ENCODE measurements around the gene PCNX2. TPM values are rescaled to one million over a fixed set of nuclear protein-coding genes. Genes with fewer than 3 reads are reported as not detected.

PCNX2 gene
- total RNA-seq, 4 donors from 2014 or later, result 4.3 to 19.5 (median 9.0) TPM

GRCh38 chr1:233079574-233079973 lies 216.0 kb downstream of the PCNX2 start:
- no peaks in the 10 kb centered on the region for H3K27me3 ChIP-seq
- TF ChIP-seq CTCF (IDR thresholded peaks at IDR 0.05) (no peak), POLR2A (IDR thresholded peaks at IDR 0.05) (no peak)
- H3K4me3 ChIP-seq, result no peak overlapping the region
- no peak for DNase-seq
- peaks cover 0 to 28% (median 13%) of the 10 kb centered on the region in 3 donors for H3K4me1 ChIP-seq
- WGBS, 2 donors, result 88 to 90% methylated on average over 4 of the region's 4 CpGs
- H3K9me3 ChIP-seq, result no peaks in the 10 kb centered on the region
- intact Hi-C loops (cut with DNase I), result no loop called here
- H3K27ac ChIP-seq, result no peak overlapping the region
- H3K36me3 ChIP-seq, result no peaks in the 10 kb centered on the region

- peaks cover 0 to 28% (median 13%) of the 10 kb centered on the region in 3 donors for H3K4me1 ChIP-seq
- WGBS, 2 donors, result 85 to 89% methylated on average over 6 of the region's 6 CpGs
- TF ChIP-seq POLR2A (IDR thresholded peaks at IDR 0.05), result no peak
- TF ChIP-seq CTCF (IDR thresholded peaks at IDR 0.05), result no peak
- H3K4me3 ChIP-seq, result no peak overlapping the region
- H3K27ac ChIP-seq, result no peak overlapping the region
- H3K9me3 ChIP-seq, result peaks cover 0 to 4% (median 0%) of the 10 kb centered on the region in 3 donors
- H3K27me3 ChIP-seq, result no peaks in the 10 kb centered on the region
- intact Hi-C loops (cut with DNase I), result no loop called here
- H3K36me3 ChIP-seq, result no peaks in the 10 kb centered on the region
- DNase-seq, result no peak
Observed at GRCh38 chr1:233078396-233078795, 217.1 kb downstream of the PCNX2 start.

- H3K27me3 ChIP-seq, result no peaks in the 10 kb centered on the region
- no peaks in the 10 kb centered on the region for H3K36me3 ChIP-seq
- H3K4me1 ChIP-seq, result peaks cover 0 to 8% (median 0%) of the 10 kb centered on the region in 3 donors
- intact Hi-C loops (cut with DNase I), result no loop called here
- H3K9me3 ChIP-seq, result peaks cover 0 to 6% (median 0%) of the 10 kb centered on the region in 3 donors
- TF ChIP-seq CTCF (IDR thresholded peaks at IDR 0.05) (no peak), POLR2A (IDR thresholded peaks at IDR 0.05) (no peak)
- H3K27ac ChIP-seq, result no peak overlapping the region
- no peak overlapping the region for H3K4me3 ChIP-seq
- DNase-seq, result no peak
- WGBS, 2 donors, result 86 to 87% methylated on average over 1 of the region's 1 CpG
Observed at GRCh38 chr1:233075915-233076295, 219.6 kb downstream of the PCNX2 start.

GRCh38 chr1:233066087-233066486 lies 229.4 kb downstream of the PCNX2 start:
- TF ChIP-seq POLR2A (IDR thresholded peaks at IDR 0.05) (no peak), CTCF (IDR thresholded peaks at IDR 0.05) (no peak)
- Histone ChIP-seq H3K36me3 (no peaks in the 10 kb centered on the region), H3K27me3 (no peaks in the 10 kb centered on the region), H3K4me3 (no peak overlapping the region), H3K4me1 (peaks cover 0 to under 1% (median 0%) of the 10 kb centered on the region in 3 donors), H3K9me3 (no peaks in the 10 kb centered on the region), H3K27ac (no peak overlapping the region)
- intact Hi-C loops (cut with DNase I), result no loop called here
- DNase-seq, result no peak
- 96 to 100% methylated on average over 1 to 2 of the region's 2 CpGs for WGBS, 2 donors

GRCh38 chr1:233065685-233066084 lies 229.8 kb downstream of the PCNX2 start:
- H3K9me3 ChIP-seq, result no peaks in the 10 kb centered on the region
- intact Hi-C loops (cut with DNase I), result no loop called here
- no peak overlapping the region for H3K4me3 ChIP-seq
- no peak for TF ChIP-seq CTCF (IDR thresholded peaks at IDR 0.05)
- no peak for TF ChIP-seq POLR2A (IDR thresholded peaks at IDR 0.05)
- no peaks in the 10 kb centered on the region for H3K36me3 ChIP-seq
- no peak for DNase-seq
- 97 to 100% methylated on average over 2 of the region's 2 CpGs for WGBS, 2 donors
- H3K27me3 ChIP-seq, result no peaks in the 10 kb centered on the region
- peaks cover 0 to 4% (median 0%) of the 10 kb centered on the region in 3 donors for H3K4me1 ChIP-seq
- no peak overlapping the region for H3K27ac ChIP-seq

All from esophagus squamous epithelium (tissue), 5 donors.